ENCODE results near the gene YBX2. TPM values are rescaled to one million over a fixed set of nuclear protein-coding genes. Genes with fewer than 3 reads are reported as not detected.

YBX2 gene
- polyA plus RNA-seq, 1 experiment: 0.02 TPM

DNA sequence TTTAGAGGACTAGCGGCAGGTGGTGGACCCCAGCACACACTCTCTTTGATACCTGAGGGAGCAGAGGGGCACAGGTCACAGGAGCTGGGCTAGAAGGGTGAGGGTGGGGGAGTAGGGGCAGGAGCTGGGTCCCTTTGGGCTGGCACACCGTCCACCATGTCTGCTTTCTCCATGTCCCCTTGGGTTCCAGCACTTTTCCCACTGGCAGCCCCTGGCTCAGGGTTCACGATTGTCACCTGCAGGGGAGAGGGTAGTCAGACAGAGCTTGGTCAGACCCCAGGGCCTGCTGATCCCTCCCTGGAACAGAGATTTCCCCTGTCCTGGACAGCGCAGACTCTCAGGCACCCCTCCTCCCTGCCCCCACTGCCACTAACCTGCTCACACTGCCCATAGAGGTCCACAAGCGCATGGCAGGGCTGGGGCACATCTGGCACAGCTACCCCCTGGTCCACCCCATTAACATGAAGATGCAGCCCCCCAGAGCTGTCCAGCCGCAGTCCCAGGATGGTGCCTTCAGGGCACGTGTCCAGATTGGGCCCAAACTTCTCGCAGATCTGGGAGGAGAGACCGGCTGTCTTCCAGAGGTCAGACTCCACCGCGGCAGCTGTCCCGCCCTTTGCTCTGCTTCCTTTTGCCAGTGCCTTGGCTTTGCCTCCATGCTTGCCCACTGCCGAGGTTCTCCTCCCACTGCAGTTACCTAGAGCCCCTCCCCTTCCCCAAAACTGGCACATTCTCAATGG is 23.9 kb upstream of the YBX2 start:
- Histone ChIP-seq H3K27ac (ENCODE audit: low read depth, low read length) (no peak overlapping the region), H3K4me3 (ENCODE audit: low read depth, low read length) (no peak overlapping the region), H3K27me3 (ENCODE audit: control insufficient read depth, insufficient read depth, low read length) (no peaks in the 10 kb centered on the region), H3K9me3 (ENCODE audit: control insufficient read depth, insufficient read depth, low read length) (peaks cover 2% of the 10 kb centered on the region; the same call in 1 of the 2 replicates)
- no peak for DNase-seq (ENCODE audit: low read depth, low spot score)
- ChIA-PET CTCF (interaction anchor here (0.6 kb wide), 1 partner anchor 28 kb away, joined by 3 read pairs; no protein-coding TSS in a partner anchor), POLR2A (no interaction called here)
- TF ChIP-seq, protein P1, sequence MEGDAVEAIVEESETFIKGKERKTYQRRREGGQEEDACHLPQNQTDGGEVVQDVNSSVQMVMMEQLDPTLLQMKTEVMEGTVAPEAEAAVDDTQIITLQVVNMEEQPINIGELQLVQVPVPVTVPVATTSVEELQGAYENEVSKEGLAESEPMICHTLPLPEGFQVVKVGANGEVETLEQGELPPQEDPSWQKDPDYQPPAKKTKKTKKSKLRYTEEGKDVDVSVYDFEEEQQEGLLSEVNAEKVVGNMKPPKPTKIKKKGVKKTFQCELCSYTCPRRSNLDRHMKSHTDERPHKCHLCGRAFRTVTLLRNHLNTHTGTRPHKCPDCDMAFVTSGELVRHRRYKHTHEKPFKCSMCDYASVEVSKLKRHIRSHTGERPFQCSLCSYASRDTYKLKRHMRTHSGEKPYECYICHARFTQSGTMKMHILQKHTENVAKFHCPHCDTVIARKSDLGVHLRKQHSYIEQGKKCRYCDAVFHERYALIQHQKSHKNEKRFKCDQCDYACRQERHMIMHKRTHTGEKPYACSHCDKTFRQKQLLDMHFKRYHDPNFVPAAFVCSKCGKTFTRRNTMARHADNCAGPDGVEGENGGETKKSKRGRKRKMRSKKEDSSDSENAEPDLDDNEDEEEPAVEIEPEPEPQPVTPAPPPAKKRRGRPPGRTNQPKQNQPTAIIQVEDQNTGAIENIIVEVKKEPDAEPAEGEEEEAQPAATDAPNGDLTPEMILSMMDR (IDR thresholded peaks at IDR 0.05; ENCODE audit: low read depth, low read length): no peak

DNA sequence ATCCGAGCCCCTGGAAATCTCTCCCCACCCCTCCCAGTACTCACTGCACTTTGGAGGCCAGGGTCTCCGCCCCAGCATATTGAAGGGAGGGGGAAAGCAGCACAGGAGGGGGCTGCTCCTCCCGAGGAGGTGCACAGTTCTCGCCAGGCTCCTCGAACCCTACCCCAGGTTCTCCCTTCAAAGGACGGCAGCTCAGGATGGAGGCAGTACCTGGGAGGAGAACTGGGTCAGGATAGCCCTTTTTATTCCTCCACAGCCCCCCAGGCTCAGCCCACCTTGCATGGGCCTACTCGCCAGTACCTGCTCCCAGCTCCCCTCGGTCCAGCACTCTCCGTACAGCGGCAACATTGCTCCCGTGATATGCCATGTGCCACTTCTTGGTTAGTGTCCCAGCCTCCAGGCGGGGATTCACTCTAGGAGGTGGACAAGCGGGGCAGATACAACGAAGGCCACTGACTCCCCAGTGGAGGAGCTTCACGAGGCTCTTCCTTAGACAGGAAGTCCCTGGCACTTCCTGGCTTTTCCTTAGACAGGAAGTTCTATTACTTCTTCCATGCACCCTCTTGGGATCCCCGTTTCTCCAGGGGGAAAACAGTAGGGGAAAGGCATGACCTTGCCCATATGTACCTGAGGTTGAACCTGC is 22.8 kb upstream of the YBX2 start:
- POLR2A ChIA-PET: no interaction called here

DNA sequence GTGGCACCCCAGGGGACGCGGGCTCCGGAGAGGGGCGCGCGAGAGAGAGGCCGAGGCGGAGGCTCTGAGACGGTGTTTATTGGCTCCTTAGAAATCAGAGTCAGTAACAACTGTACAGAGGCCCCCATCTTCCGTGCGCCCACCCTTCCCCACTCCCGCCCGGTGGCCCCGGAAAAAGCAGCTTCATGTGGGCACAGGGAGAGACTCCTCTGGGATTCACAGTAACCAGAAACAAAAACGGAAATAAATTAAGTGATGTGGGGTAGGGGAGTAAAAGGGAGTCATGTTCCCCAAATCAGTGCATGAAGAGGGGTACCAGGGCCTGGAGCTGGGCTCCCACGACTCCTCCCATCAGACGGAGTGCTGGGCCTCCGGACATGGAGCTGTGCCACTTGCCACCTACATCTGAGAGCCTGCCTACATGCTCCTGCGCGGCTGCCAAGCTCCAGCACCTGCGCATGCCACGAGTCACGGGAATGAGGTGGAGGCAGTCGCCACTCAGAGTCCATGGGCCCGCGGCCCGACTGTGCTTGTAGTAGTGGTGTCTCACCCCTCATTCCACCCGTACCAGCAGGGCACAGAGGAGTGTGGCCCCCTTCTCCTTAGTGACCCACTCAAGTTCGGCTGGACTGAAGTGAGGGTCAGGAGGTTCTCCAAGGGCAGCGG is 21.3 kb upstream of the YBX2 start:
- ChIA-PET POLR2A (interaction anchor here (3.6 kb wide), 1 partner anchor 14 kb away, joined by 17 read pairs; the partner anchor contains the start of gene NEURL4), CTCF (interaction anchor here (0.9 to 1.2 kb wide), 2 partner anchors 8 to 19 kb away, joined by 3 read pairs; no protein-coding TSS in a partner anchor)
- Histone ChIP-seq H3K27ac (ENCODE audit: low read depth, low read length) (peak overlapping the region; percentile 53), H3K4me3 (ENCODE audit: low read depth, low read length) (peak overlapping the region; percentile 86), H3K9me3 (ENCODE audit: control insufficient read depth, insufficient read depth, low read length) (peaks cover 2% of the 10 kb centered on the region; the same call in 1 of the 2 replicates), H3K27me3 (ENCODE audit: control insufficient read depth, insufficient read depth, low read length) (no peaks in the 10 kb centered on the region)
- TF ChIP-seq, protein P1 (IDR thresholded peaks at IDR 0.05; ENCODE audit: low read depth, low read length): no peak
- no peak for DNase-seq (ENCODE audit: low read depth, low spot score)

More for the DNA sequence above, 22.8 kb upstream of the YBX2 start:
- no peak overlapping the region for H3K27ac ChIP-seq (ENCODE audit: low read depth, low read length)
- H3K4me3 ChIP-seq (ENCODE audit: low read depth, low read length): no peak overlapping the region
- H3K27me3 ChIP-seq (ENCODE audit: control insufficient read depth, insufficient read depth, low read length): no peaks in the 10 kb centered on the region
- H3K9me3 ChIP-seq (ENCODE audit: control insufficient read depth, insufficient read depth, low read length): peaks cover 2% of the 10 kb centered on the region; the same call in 1 of the 2 replicates
- DNase-seq (ENCODE audit: low read depth, low spot score): no peak
- CTCF ChIA-PET: interaction anchor here (1.3 kb wide), 1 partner anchor 272 kb away, joined by 3 read pairs; no protein-coding TSS in a partner anchor
- TF ChIP-seq, protein P1 (IDR thresholded peaks at IDR 0.05; ENCODE audit: low read depth, low read length): no peak

DNA sequence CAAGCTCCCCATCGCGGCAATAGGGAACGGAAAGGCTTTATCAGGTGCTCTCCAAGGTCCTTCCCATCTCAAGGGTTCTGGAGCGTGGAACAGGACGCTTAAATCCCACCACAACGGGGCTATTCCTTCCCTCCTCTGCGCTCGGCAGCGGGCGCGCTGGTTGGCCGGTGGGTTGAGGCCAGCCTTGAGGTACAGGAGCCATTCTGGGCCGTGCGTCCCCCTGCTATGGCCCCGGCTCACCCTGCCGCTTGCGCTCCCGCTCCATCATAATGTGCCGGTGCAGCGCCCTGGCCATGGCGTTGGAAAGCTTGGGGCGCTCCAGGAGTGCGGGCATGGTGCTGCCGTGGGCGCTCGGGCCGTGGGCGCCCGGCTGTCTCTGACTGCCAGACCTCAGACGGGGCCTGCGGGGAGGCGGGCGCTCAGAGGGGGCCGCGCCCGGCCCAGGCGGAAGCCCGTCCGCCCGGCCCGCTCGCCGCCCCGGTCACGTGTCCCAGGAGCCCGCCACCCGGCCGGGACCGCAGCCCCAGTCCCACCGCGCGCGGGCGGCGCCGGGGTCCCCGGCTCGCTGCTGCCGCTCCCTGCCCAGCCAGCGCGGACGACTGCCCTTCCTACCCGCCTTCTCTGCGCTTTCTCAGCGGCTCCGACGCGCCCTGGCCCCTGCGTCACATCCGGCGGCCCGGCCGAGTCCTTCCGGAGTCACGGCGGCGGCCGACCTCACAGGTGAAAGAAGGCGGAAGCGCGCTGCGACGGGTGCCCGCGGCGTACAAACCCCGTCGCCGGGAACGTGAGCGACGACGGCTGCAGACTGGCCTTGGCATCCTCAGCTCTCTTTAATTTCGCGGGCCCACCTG is 20.5 kb upstream of the YBX2 start, which contains the start of gene GPS2:
GPS2 (minus strand) TSS at position 642 of the 851 bp plus-strand sequence; CDS start at position 334, 308 bp downstream.
- Histone ChIP-seq H3K27me3 (ENCODE audit: control insufficient read depth, insufficient read depth, low read length) (no peaks in the 10 kb centered on the region), H3K4me3 (ENCODE audit: low read depth, low read length) (peak within 1 kb of the TSS; percentile 86), H3K27ac (ENCODE audit: low read depth, low read length) (peak within 1 kb of the TSS; percentile 65), H3K9me3 (ENCODE audit: control insufficient read depth, insufficient read depth, low read length) (peaks cover 2% of the 10 kb centered on the region; the same call in 1 of the 2 replicates)
- ChIA-PET CTCF (interaction anchor here (0.9 to 2.1 kb wide), 3 partner anchors 8 to 18 kb away, joined by 3 to 8 read pairs (median 3); no protein-coding TSS in a partner anchor), POLR2A (interaction anchor here (3.6 kb wide), 1 partner anchor 15 kb away, joined by 17 read pairs; the partner anchor contains the start of gene NEURL4)
- TF ChIP-seq, protein P1 (IDR thresholded peaks at IDR 0.05; ENCODE audit: low read depth, low read length): no peak
- DNase-seq (ENCODE audit: low read depth, low spot score): no peak
